Astrocyte (in vitro differentiated cells and primary cell): ENCODE measurements around the gene PLEKHA5. TPM values are rescaled to one million over a fixed set of nuclear protein-coding genes. Genes with fewer than 3 reads are reported as not detected.

ENCODE experiments used
- DNase-seq: peaks from one replicate; pipeline ENCODE4 v3.0.0-alpha.2; 2010; ENCODE audit warnings: low read depth
- FAIRE-seq: peaks from 2 replicates; lab custom pipeline; 2011; peaks lifted over from hg19 to GRCh38; lab: Jason Lieb, UNC
- H2AFZ ChIP-seq: 2 replicates; pipeline ENCODE4 v1.6.0; 2012; ENCODE audit warnings: low read depth, low read length, inconsistent platforms
- H3K27ac ChIP-seq: 2 replicates; pipeline ENCODE4 v1.5.1; 2011; ENCODE audit warnings: low read depth, low read length, inconsistent platforms
- H3K27me3 ChIP-seq: 2 replicates; pipeline ENCODE4 v1.6.0; 2011; ENCODE audit warnings: low read length, inconsistent platforms; ENCODE audit not compliant: insufficient read depth
- H3K36me3 ChIP-seq: 2 replicates; pipeline ENCODE4 v1.5.1; 2011; ENCODE audit warnings: low read length, inconsistent platforms; ENCODE audit not compliant: insufficient read depth
- H3K4me1 ChIP-seq: 2 replicates; pipeline ENCODE4 v1.5.1; 2011; ENCODE audit warnings: low read length, inconsistent platforms; ENCODE audit not compliant: insufficient read depth
- H3K4me2 ChIP-seq: 2 replicates; pipeline ENCODE4 v1.6.0; 2012; ENCODE audit warnings: low read length, inconsistent platforms
- H3K4me3 ChIP-seq: 2 replicates; pipeline ENCODE4 v1.5.1; 2011; ENCODE audit warnings: low read depth, mild to moderate bottlenecking, low read length, inconsistent platforms; ENCODE audit not compliant: insufficient read depth
- H3K79me2 ChIP-seq: 2 replicates; pipeline ENCODE4 v1.6.0; 2012; ENCODE audit warnings: mild to moderate bottlenecking, low read length, inconsistent platforms; ENCODE audit not compliant: insufficient read depth
- H3K9ac ChIP-seq: 2 replicates; pipeline ENCODE4 v1.6.0; 2012; ENCODE audit warnings: mild to moderate bottlenecking, low read length, inconsistent platforms
- H3K9me3 ChIP-seq: 2 replicates; pipeline ENCODE4 v1.5.1; 2012; ENCODE audit warnings: low read depth, mild to moderate bottlenecking, low read length, inconsistent platforms; ENCODE audit not compliant: insufficient read depth
- H4K20me1 ChIP-seq: 2 replicates; pipeline ENCODE4 v1.6.0; 2012; ENCODE audit warnings: low read length, inconsistent platforms; ENCODE audit not compliant: insufficient read depth
- H3K27ac Mint-ChIP-seq: one replicate; pipeline ENCODE4 v1.8.0; 2021; ENCODE audit warnings: mild to moderate bottlenecking, mixed read lengths; ENCODE audit not compliant: unreplicated experiment
- H3K27me3 Mint-ChIP-seq: one replicate; pipeline ENCODE4 v1.8.0; 2021; ENCODE audit warnings: low read depth, mixed read lengths; ENCODE audit not compliant: unreplicated experiment
- H3K36me3 Mint-ChIP-seq: one replicate; pipeline ENCODE4 v1.8.0; 2021; ENCODE audit warnings: low read depth, mixed read lengths; ENCODE audit not compliant: unreplicated experiment
- H3K4me1 Mint-ChIP-seq: one replicate; pipeline ENCODE4 v1.8.0; 2021; ENCODE audit warnings: low read depth, mixed read lengths; ENCODE audit not compliant: unreplicated experiment
- H3K4me3 Mint-ChIP-seq: one replicate; pipeline ENCODE4 v1.8.0; 2021; ENCODE audit warnings: mild to moderate bottlenecking, moderate library complexity, mixed read lengths; ENCODE audit not compliant: unreplicated experiment
- H3K9me3 Mint-ChIP-seq: one replicate; pipeline ENCODE4 v1.8.0; 2021; ENCODE audit warnings: mild to moderate bottlenecking, mixed read lengths; ENCODE audit not compliant: unreplicated experiment
- CTCF ChIP-seq: IDR thresholded peaks from 2 replicates; pipeline ENCODE4 v1.5.1; 2011; ENCODE audit warnings: low read depth, mild to moderate bottlenecking, inconsistent platforms, low read length, moderate library complexity; ENCODE audit not compliant: insufficient read depth
- EZH2 ChIP-seq: IDR thresholded peaks from 2 replicates; pipeline ENCODE4 v1.6.1; 2012; ENCODE audit warnings: mild to moderate bottlenecking, low read length, inconsistent platforms; ENCODE audit not compliant: insufficient read depth
- total RNA-seq: library from RNA; stranded (reverse); gene quantifications from 2 replicates; pipeline ENCODE4 v1.2.1, GENCODE V29; 2021

Gene PLEKHA5
- total RNA-seq, 1 donor from 2014 or later, result 38.9 TPM

- no peak for TF ChIP-seq EZH2
- no peak for TF ChIP-seq CTCF
- Histone ChIP-seq H3K9ac (no peak overlapping the region), H3K4me3 (no peak overlapping the region), H3K4me2 (no peak overlapping the region), H3K4me1 (peaks cover 7% of the 10 kb centered on the region), H3K27ac (no peak overlapping the region), H3K9me3 (no peaks in the 10 kb centered on the region), H3K27me3 (no peaks in the 10 kb centered on the region), H3K79me2 (peaks cover 57% of the 10 kb centered on the region), H3K36me3 (peaks cover 3% of the 10 kb centered on the region), H4K20me1 (peaks cover 33% of the 10 kb centered on the region), H2AFZ (no peak overlapping the region)
- H3K9me3 Mint-ChIP-seq, result no peaks in the 10 kb centered on the region
- DNase-seq (no peak), FAIRE-seq (no peak)
- H3K27me3 Mint-ChIP-seq, result no peaks in the 10 kb centered on the region
- peaks cover 21% of the 10 kb centered on the region for H3K4me1 Mint-ChIP-seq
- no peak overlapping the region for H3K4me3 Mint-ChIP-seq
- peaks cover 4% of the 10 kb centered on the region for H3K36me3 Mint-ChIP-seq
- H3K27ac Mint-ChIP-seq, result no peak overlapping the region
These were observed 13.0 kb downstream of the PLEKHA5 start for GRCh38 chr12:19142499-19142898.

- Histone ChIP-seq H3K27me3 (no peaks in the 10 kb centered on the region), H2AFZ (no peak overlapping the region), H3K79me2 (peaks cover 52% of the 10 kb centered on the region), H3K27ac (no peak overlapping the region), H4K20me1 (peaks cover 26% of the 10 kb centered on the region), H3K36me3 (peaks cover 3% of the 10 kb centered on the region), H3K4me1 (peaks cover 7% of the 10 kb centered on the region), H3K4me2 (no peak overlapping the region), H3K9ac (no peak overlapping the region), H3K9me3 (no peaks in the 10 kb centered on the region), H3K4me3 (no peak overlapping the region)
- H3K9me3 Mint-ChIP-seq, result no peaks in the 10 kb centered on the region
- no peak overlapping the region for H3K27ac Mint-ChIP-seq
- H3K4me1 Mint-ChIP-seq, result peaks cover 13% of the 10 kb centered on the region
- FAIRE-seq (no peak), DNase-seq (no peak)
- H3K4me3 Mint-ChIP-seq, result no peak overlapping the region
- no peaks in the 10 kb centered on the region for H3K27me3 Mint-ChIP-seq
- H3K36me3 Mint-ChIP-seq, result peaks cover 6% of the 10 kb centered on the region
- no peak for TF ChIP-seq CTCF
- TF ChIP-seq EZH2, result no peak
These were observed 14.8 kb downstream of the PLEKHA5 start for GRCh38 chr12:19144287-19144686.

- Histone ChIP-seq H3K27ac (no peak overlapping the region), H3K36me3 (peaks cover 3% of the 10 kb centered on the region), H3K79me2 (peaks cover 45% of the 10 kb centered on the region), H3K4me1 (peaks cover 6% of the 10 kb centered on the region), H3K4me2 (no peak overlapping the region), H3K9ac (no peak overlapping the region), H3K4me3 (no peak overlapping the region), H2AFZ (no peak overlapping the region), H4K20me1 (peaks cover 24% of the 10 kb centered on the region), H3K27me3 (no peaks in the 10 kb centered on the region), H3K9me3 (no peaks in the 10 kb centered on the region)
- Mint-ChIP-seq H3K36me3 (peaks cover 6% of the 10 kb centered on the region), H3K9me3 (no peaks in the 10 kb centered on the region), H3K27ac (no peak overlapping the region), H3K4me1 (peaks cover 11% of the 10 kb centered on the region), H3K27me3 (no peaks in the 10 kb centered on the region), H3K4me3 (no peak overlapping the region)
- TF ChIP-seq EZH2 (no peak), CTCF (no peak)
- FAIRE-seq, result no peak
- DNase-seq, result no peak
These were observed 15.5 kb downstream of the PLEKHA5 start for GRCh38 chr12:19144985-19145384.
